Hippocampal formation (tissue), 2 donors: ENCODE measurements around the gene FN3K.
"Not testable (repeated sequence)": the region's sequence is repeated elsewhere in the genome, so short reads cannot be mapped to it uniquely, and the experiment has no call there.

Experiments
- DNase-seq, 2 donors: peaks; one replicate each; lab custom pipeline; 2025; lab: John Stamatoyannopoulos, UW

FN3K gene

GRCh38 chr17:82737967-82738877 lies 2.8 kb downstream of the FN3K start:
- peak; percentile 95 for DNase-seq

- DNase-seq, result no peak
Observed at GRCh38 chr17:82740906-82741759, 5.7 kb downstream of the FN3K start.

- no peak for DNase-seq
Observed at GRCh38 chr17:82743344-82744219, 8.2 kb downstream of the FN3K start.

- DNase-seq, result not testable (repeated sequence)
Observed at GRCh38 chr17:82744736-82745135, 9.3 kb downstream of the FN3K start.

GRCh38 chr17:82745524-82745923 lies 10.1 kb downstream of the FN3K start:
- DNase-seq, result no peak

- no peak for DNase-seq
Observed at GRCh38 chr17:82748756-82749155, 13.3 kb downstream of the FN3K start.

- DNase-seq, result no peak
Observed at GRCh38 chr17:82750241-82750908, 15.0 kb downstream of the FN3K start.

GRCh38 chr17:82751171-82751570 lies 15.8 kb downstream of the FN3K start:
- DNase-seq, result no peak

GRCh38 chr17:82751571-82752370 lies 16.4 kb downstream of the FN3K start, which contains the start of gene TBCD:
Gene TBCD, plus strand, starts transcription at chr17:82752065. Its CDS starts 129 bp downstream, at chr17:82752194.
- peak; percentile 92 to 95 for DNase-seq

- DNase-seq, result no peak
Observed at GRCh38 chr17:82752371-82753200, 17.2 kb downstream of the FN3K start.

GRCh38 chr17:82753201-82753464 lies 17.7 kb downstream of the FN3K start:
- DNase-seq, result no peak

GRCh38 chr17:82754297-82755208 lies 19.1 kb downstream of the FN3K start:
- DNase-seq, result no peak

- no peak for DNase-seq
Observed at GRCh38 chr17:82756166-82756565, 20.8 kb downstream of the FN3K start.

- DNase-seq, result no peak
Observed at GRCh38 chr17:82765371-82765770, 30.0 kb downstream of the FN3K start.

- peak; percentile 34 to 61 for DNase-seq
Observed at GRCh38 chr17:82767041-82767754, 31.8 kb downstream of the FN3K start.

- no peak for DNase-seq
Observed at GRCh38 chr17:82769041-82769440, 33.6 kb downstream of the FN3K start.

GRCh38 chr17:82772026-82772425 lies 36.6 kb downstream of the FN3K start:
- no peak for DNase-seq

GRCh38 chr17:82774456-82774855 lies 39.0 kb downstream of the FN3K start:
- DNase-seq, result not testable (repeated sequence)
